Heart right ventricle (tissue), 16 donors: Measurements from ENCODE around the gene FBLN2. TPM values are rescaled to one million over a fixed set of nuclear protein-coding genes. Genes with fewer than 3 reads are reported as not detected.
A peak's percentile ranks its signal among the peaks of the same experiment; 100 is the strongest.

Experiments
- ATAC-seq, 8 donors: fragments of 200-7000 bp; cut with Tn5 transposase; one replicate each; pipeline ENCODE4 v1.9.1; 2020; ENCODE audit warnings: mild to moderate bottlenecking in 8 of 8, moderate library complexity in 8 of 8, moderate number of reproducible peaks in 1 of 8
- DNase-seq, 2 donors: peaks; one replicate each; pipeline ENCODE4 v3.0.0-alpha.2; 2020
- H3K27ac ChIP-seq, 10 donors: fragments of 200-600 bp; sonication (generic) in 2 of 10; one replicate each; pipeline versions ENCODE4 v1.5.0 to v1.8.0; 2020 to 2022; ENCODE audit warnings: mild to moderate bottlenecking in 3 of 10
- H3K27me3 ChIP-seq, 7 donors: fragments of 200-600 bp; one replicate each; pipeline ENCODE4 v1.8.0; 2021 to 2022; ENCODE audit warnings: mild to moderate bottlenecking in 2 of 7
- H3K36me3 ChIP-seq, 9 donors: fragments of 200-600 bp; sonication (generic) in 1 of 9; one replicate each; pipeline versions ENCODE4 v1.5.0 to v1.8.0; 2020 to 2022; ENCODE audit warnings: mild to moderate bottlenecking in 2 of 9
- H3K4me1 ChIP-seq, 9 donors: fragments of 200-600 bp; sonication (generic) in 1 of 9; one replicate each; pipeline versions ENCODE4 v1.5.0 to v1.8.0; 2020 to 2022; ENCODE audit warnings: mild to moderate bottlenecking in 4 of 9
- H3K4me3 ChIP-seq, 10 donors: fragments of 200-600 bp; sonication (generic) in 2 of 10; one replicate each; pipeline versions ENCODE4 v1.5.0 to v1.8.0; 2020 to 2022; ENCODE audit warnings: mild to moderate bottlenecking in 7 of 10, moderate library complexity in 2 of 10
- H3K9me3 ChIP-seq, 11 donors: fragments of 200-600 bp in 10 of 11; sonication (generic) in 2 of 11; one replicate each; pipeline versions ENCODE4 v1.5.0 to v1.8.0; 2013 to 2022; ENCODE audit warnings: mild to moderate bottlenecking in 2 of 11, control low read depth in 1 of 11, moderate library complexity in 1 of 11
- CTCF ChIP-seq, 9 donors: fragments of 200-600 bp; sonication (generic) in 2 of 9; IDR thresholded peaks; one replicate each; pipeline versions ENCODE4 v1.5.0 to v1.8.0; 2021 to 2022; ENCODE audit warnings: antibody characterized with exemption in 9 of 9, mild to moderate bottlenecking in 5 of 9, moderate library complexity in 1 of 9
- WGBS, 2 donors: extraction: QIAGEN DNeasy Blood & Tissue Kit; methylation state at CpG; one replicate each; pipeline ENCODE4 v1.1.7; 2013; ENCODE audit warnings: inconsistent platforms in 1 of 2; 5-methylcytosine and 5-hydroxymethylcytosine counted together
- intact Hi-C, 10 donors: fragments of 100-400 bp; cut with DNase I; formaldehyde crosslinking; loops; one replicate each; pipeline versions ENCODE4 v1.11.1 to v1.14.2; 2022
- polyA plus RNA-seq, 2 donors: library from polyadenylated mRNA; stranded (reverse); fragments of 200-250 nt; gene quantifications; one replicate each; pipeline ENCODE4 v1.2.3, GENCODE V29; 2013
- total RNA-seq, 10 donors: library from RNA; stranded (reverse); fragmentation: NEBNext Ultra II Directional in 3 of 10; extraction: Animal tissue kit (Norgen Biotek cat#: 25700) in 3 of 10; gene quantifications; one replicate each; pipeline versions ENCODE4 v1.2.1 to v1.2.4, GENCODE V29; 2021 to 2023
- donor health status: Arrhythmogenic right ventricular cardiomyopathy.
- donor health status: ischemic (EF 13 %, LVEDD 7.1; RV severe dilation, severe dysfunction).
- donor health status: healthy with polysubstance abuse.
- donor health status: DM: no; HTN: yes; CAD: no.
- donor health status: DM: no; HTN: no; CAD: no.
- donor health status: ischemic (EF 25% LVEDD 6.9; RV normal size, moderate dysfunction).
- donor health status: ischemic (EF 25% LVEDD 5.7; RV mildly dilated, moderate dysfunction).
- donor health status: healthy.
- donor health status: DM: yes; HTN: yes; CAD: no.
- donor health status: Ischemic cardiomyopathy.
- donor health status: ischemic (EF 35%, LVEDD 5.7; RV mildly dilated, moderate dysfunction).
- donor health status: nonischemic (EF 11% LVEDD 7.7; RV severe dilation, severe dysfunction).
- donor health status: DM: yes; HTN: yes; CAD: no.
- donor health status: PGD.
- donor health status: ischemic (EF 29% LVEDD 5.4; RV normal size, mild dysfunction).
- donor health status: nonischemic (EF 23%, LVEDD 6.1; RV moderate dilation, normal function).

FBLN2 gene
- total and polyA plus RNA-seq, 12 donors: 20.7 to 78.9 (median 47.0) TPM

- peaks cover 0 to 75% (median 70%) of the 10 kb centered on the region in 7 donors for H3K27me3 ChIP-seq
- intact Hi-C loops: no loop called here
- 77 to 81% methylated on average over 4 of the region's 4 CpGs for WGBS, 2 donors
Observed at GRCh38 chr3:13670292-13670691, 121.4 kb downstream of the FBLN2 start.

GRCh38 chr3:13671482-13672233 lies 122.7 kb downstream of the FBLN2 start:
- H3K27ac ChIP-seq: no peak overlapping the region
- 65 to 69% methylated on average over 10 of the region's 10 CpGs for WGBS, 2 donors

More at GRCh38 chr3:13670292-13670691, 121.4 kb downstream of the FBLN2 start:
- no peak overlapping the region for H3K27ac ChIP-seq
- DNase-seq (no peak), ATAC-seq (no peak)
- H3K4me1 ChIP-seq: no peaks in the 10 kb centered on the region
- no peak for TF ChIP-seq CTCF (IDR thresholded peaks at IDR 0.05)
- no peaks in the 10 kb centered on the region for H3K9me3 ChIP-seq
- no peaks in the 10 kb centered on the region for H3K36me3 ChIP-seq
- no peak overlapping the region for H3K4me3 ChIP-seq

GRCh38 chr3:13673207-13673606 lies 124.3 kb downstream of the FBLN2 start:
- whole genome bisulfite sequencing, 2 donors: 83 to 85% methylated on average over 6 of the region's 6 CpGs
- Histone ChIP-seq H3K4me3 (no peak overlapping the region), H3K27ac (no peak overlapping the region), H3K27me3 (peaks cover 0 to 74% (median 56%) of the 10 kb centered on the region in 7 donors), H3K9me3 (no peaks in the 10 kb centered on the region), H3K36me3 (no peaks in the 10 kb centered on the region), H3K4me1 (no peaks in the 10 kb centered on the region)
- intact Hi-C loops: no loop called here
- ATAC-seq (no peak), DNase-seq (no peak)
- TF ChIP-seq CTCF (IDR thresholded peaks at IDR 0.05): peak in 1 of 9 donors; percentile 23

More at GRCh38 chr3:13671482-13672233, 122.7 kb downstream of the FBLN2 start:
- intact Hi-C loops: no loop called here
- Histone ChIP-seq H3K9me3 (no peaks in the 10 kb centered on the region), H3K36me3 (no peaks in the 10 kb centered on the region), H3K4me1 (no peaks in the 10 kb centered on the region), H3K27me3 (peaks cover 0 to 75% (median 68%) of the 10 kb centered on the region in 7 donors), H3K4me3 (no peak overlapping the region)
- no peak for TF ChIP-seq CTCF (IDR thresholded peaks at IDR 0.05)
- ATAC-seq (no peak), DNase-seq (no peak)

- TF ChIP-seq CTCF (IDR thresholded peaks at IDR 0.05): no peak
- no peak overlapping the region for H3K27ac ChIP-seq
- H3K27me3 ChIP-seq: peaks cover 0 to 65% (median 45%) of the 10 kb centered on the region in 7 donors
- DNase-seq (no peak), ATAC-seq (peak in 1 of 8 donors; percentile 22)
- 66 to 68% methylated on average over 10 of the region's 10 CpGs for WGBS, 2 donors
- no peaks in the 10 kb centered on the region for H3K4me1 ChIP-seq
- H3K4me3 ChIP-seq: no peak overlapping the region
- H3K9me3 ChIP-seq: no peaks in the 10 kb centered on the region
- H3K36me3 ChIP-seq: no peaks in the 10 kb centered on the region
- intact Hi-C loops: no loop called here
Observed at GRCh38 chr3:13674538-13675185, 125.7 kb downstream of the FBLN2 start.
